ENCODE data around the gene IL2RA.

- peak in 2 of 3 donors; percentile 39 to 50 for TF ChIP-seq POLR2AphosphoS5 (IDR thresholded peaks at IDR 0.05)
- no peak for TF ChIP-seq CTCF (IDR thresholded peaks at IDR 0.05 in 8 of 11, conservative IDR thresholded peaks at IDR 0.05 in 3 of 11)
Measured at GRCh38 chr10:6052247-6053221, 9.6 kb downstream of the IL2RA start.

Data from spleen (tissue), 7 donors.